SKM-1 (cell line): ENCODE measurements around the gene ANKS1B.
"Not testable (repeated sequence)": the region's sequence is repeated elsewhere in the genome, so short reads cannot be mapped to it uniquely, and the experiment has no call there.

Source experiments
- DNase-seq: peaks from one replicate; lab custom pipeline; 2025; ENCODE audit not compliant: unreplicated experiment; lab: John Stamatoyannopoulos, UW

Gene ANKS1B

DNA sequence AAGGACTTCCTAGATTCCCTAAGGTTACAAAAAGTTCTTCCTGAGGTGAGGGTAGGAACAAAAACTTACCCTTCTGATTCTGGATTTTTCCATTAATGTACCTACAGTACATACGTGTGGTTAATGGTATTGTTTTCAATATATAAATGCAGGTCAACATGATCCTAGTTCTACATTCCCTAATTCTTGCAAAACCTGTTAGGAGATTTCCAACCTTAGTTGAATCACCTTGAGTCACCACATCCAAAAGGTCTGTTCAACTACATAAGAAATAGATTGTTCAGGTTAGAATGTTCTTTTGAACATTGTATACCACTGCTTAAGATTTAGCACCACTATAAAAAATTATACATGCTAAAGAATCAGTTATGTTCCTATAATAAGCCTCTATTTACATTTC, 218.3 kb downstream of the ANKS1B start:
- DNase-seq, result no peak

GRCh38 chr12:99765469-99766114, 219.1 kb downstream of the ANKS1B start:
- DNase-seq, result no peak

GRCh38 chr12:99759444-99759843, 225.3 kb downstream of the ANKS1B start:
- no peak for DNase-seq

- DNase-seq, result no peak
Measured at GRCh38 chr12:99758997-99759396, 225.7 kb downstream of the ANKS1B start.

GRCh38 chr12:99752740-99753139, 232.0 kb downstream of the ANKS1B start:
- DNase-seq, result no peak

DNA sequence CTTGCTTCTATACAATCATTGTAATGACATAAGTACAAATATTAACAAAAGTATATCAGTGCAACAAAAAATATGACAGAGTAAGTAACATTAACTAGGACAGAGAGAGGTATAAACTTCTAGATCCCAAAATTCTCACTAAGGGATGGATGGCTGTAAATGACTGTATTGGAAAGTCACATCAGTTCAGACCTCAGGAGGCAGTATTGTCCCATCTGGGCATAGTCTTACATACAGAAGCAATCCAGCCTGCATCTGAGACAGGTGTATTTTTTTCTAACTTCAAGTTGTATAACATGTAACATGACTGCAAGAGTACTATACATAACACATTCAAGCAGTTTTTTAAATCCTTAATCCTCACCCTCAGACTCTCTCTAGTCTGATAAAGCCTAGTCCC, 238.2 kb downstream of the ANKS1B start:
- DNase-seq, result no peak

DNA sequence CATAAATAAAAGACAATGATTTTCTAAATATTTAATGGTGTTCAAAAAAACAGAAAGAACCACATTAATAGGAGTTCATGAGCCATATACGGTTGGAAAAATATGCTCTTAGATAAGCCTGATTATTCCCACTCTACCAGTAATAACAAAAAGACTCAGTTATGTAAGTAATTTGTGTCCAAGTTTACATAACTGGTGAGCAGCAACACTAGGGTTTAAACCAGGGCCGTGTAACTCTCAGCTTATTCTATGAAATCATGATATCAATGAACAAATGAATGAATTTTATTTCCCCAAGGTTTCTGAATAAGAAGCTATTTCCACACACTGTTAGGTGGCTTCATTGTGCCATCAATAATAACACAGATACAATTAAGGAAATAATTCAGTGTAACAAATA, 238.8 kb downstream of the ANKS1B start:
- no peak for DNase-seq

- no peak for DNase-seq
Measured at GRCh38 chr12:99745121-99745520, 239.6 kb downstream of the ANKS1B start.

GRCh38 chr12:99736760-99737269, 247.9 kb downstream of the ANKS1B start:
- DNase-seq, result no peak

DNA sequence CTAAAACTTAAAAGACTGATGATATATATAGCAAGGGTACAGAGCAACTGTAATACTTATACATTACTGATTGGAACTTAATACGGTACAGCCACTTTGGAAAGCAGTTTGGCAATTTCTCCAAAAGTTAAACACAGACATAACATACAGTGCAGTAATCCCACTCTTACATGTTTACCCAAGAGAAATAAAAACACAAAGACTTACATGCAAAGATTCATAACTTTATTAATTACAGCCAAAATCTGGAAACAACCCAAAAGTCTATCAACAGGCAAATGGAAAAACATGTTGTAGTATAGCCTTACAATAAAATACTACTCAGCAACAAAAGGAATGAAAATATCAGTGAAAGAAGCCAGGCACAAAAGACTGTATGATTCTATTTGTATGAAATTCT, 252.6 kb downstream of the ANKS1B start:
- no peak for DNase-seq

DNA sequence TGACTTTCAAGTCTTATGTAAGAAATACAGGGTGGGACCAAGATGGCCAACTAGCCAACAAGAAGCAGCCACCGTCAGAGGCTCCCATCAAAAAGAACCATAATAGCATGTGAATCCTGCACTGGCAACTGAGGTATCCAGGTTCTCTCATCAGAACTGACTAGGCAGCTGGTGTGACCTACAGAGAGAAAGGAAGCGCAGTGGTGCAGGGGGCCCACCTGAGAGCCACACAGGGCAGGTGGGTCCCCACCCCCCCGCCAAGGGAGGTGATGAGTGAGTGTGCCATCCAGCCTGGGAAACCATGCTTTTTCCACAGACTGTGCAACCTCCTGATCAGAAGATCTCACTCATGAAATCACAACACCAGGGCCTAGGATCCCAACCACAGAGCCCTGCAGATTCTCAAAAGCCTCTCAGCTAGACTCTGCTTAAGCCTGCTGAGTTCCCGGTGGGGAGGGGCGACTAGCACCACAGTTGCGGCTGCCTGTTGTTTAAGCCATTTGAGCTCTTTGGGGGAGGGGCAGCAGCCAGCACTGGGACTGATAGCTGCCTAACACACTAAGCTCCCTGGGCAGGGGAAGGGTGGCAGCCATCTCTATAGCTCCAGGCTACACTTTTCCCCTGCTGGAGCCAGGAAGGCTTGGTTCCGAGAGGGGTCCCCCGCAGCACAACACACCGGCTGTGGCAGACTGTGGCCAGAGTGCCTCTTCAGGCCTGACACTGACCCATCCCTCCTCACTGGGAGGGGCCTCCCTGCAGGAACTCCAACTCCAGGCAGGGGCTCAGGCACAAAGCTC, 261.8 kb downstream of the ANKS1B start:
- no peak for DNase-seq

DNA sequence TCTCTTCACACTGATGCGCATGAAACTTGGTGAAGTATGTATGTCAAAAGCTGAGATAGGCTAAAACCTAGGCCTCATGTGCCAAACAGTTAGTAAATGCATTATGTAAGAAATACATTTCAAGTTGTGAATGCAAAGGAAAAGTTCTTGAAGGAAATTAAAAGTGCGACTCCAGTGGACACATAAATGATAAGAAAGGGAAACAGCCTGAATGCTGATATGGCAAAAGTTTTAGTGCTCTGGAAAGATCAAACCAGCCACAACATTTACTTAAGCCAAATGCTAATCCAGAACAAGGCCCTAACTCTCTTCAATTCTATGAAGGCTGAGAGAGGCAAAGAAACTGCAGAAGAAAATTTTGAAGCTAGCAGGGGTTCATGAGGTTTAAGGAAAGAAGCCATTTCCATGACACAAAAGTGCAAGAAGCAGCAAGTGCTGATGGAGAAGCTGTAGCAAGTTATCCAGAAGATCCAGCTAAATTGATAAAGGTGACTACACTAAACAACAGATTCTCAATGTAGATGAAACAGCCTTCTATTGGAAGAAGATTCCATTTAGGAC, 262.9 kb downstream of the ANKS1B start:
- DNase-seq, result no peak

- not testable (repeated sequence) for DNase-seq
Measured at GRCh38 chr12:99720083-99720465, 264.7 kb downstream of the ANKS1B start.

GRCh38 chr12:99719411-99720082, 265.2 kb downstream of the ANKS1B start:
- DNase-seq, result not testable (repeated sequence)

DNA sequence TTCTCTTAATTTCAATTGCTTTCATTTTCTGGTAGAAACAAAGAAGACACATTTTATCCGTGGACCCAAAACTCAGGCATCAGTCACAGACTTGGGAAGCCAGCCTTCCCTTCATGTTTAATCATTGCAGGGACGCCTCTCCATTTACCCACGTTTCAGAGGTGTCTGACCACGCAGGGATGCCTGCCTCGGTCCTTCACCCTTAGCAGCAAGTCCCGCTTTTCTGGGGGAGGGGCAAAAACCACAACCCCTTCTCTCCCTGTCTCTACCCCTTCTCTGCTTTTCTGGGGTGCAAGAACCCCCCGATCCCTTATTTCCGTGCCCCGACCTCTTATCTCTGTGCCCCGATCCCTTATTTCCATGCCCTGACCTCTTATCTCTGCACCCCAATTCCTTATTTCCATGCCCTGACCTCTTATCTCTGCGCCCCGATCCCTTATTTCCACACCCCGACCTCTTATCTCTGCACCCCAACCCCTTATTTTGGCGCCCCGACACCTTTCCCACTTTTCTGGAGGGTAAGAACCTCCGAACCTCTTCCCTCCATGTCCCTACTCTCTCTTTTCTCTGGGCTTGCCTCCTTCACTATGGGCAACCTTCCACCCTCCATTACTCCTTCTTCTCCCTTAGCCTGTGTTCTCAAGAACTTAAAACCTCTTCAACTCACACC, 268.8 kb downstream of the ANKS1B start:
- not testable (repeated sequence) for DNase-seq

GRCh38 chr12:99714921-99715320, 269.8 kb downstream of the ANKS1B start:
- DNase-seq, result not testable (repeated sequence)

DNA sequence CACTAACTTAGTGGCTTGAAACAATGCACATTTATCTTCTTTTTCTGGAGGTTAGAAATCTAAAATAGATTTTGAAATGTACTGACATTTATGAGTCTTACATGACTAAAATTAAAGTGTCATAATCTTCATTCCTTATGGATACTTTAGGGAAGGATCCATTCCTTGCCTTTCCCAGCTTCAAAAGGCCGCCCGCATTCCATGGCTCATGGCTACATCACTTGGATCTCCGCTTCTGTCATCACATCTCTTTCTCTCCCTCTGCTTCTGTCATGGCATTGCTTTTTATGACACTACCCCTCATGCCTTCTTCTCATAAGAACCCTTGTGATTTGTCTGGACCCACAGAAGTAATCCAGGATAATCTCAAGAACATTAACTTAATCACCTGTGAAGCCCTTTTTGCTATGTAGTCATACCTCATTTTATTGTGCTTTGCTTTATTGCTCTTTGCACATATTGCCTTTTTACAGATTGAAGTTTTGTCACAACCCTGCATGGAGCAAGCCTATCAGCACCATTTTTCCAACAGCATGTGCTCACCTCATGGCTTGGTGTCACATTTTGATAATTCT, 270.7 kb downstream of the ANKS1B start:
- DNase-seq, result no peak

DNA sequence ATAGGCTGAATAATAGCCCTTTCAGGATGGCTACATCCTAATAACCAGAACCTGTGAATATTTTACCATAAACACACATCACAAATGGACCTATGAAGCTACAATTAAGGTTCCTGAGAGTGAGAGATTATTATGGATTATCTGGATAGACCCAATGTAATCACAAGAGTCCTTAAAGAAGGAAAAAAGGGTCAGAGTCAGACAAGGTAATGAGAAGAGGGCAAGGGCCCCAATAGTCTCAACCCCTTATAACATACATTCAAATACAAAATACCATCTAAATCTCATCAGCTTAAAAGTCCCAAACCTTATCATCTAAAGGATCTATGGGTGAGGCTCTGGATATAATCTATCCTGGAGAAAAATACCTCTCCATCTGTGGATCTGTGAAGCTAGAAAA, 272.5 kb downstream of the ANKS1B start:
- no peak for DNase-seq

GRCh38 chr12:99711246-99711645, 273.5 kb downstream of the ANKS1B start:
- DNase-seq, result no peak

- DNase-seq, result no peak
Measured at GRCh38 chr12:99709619-99710018, 275.1 kb downstream of the ANKS1B start.

GRCh38 chr12:99709116-99709515, 275.6 kb downstream of the ANKS1B start:
- DNase-seq, result no peak
